HG02678 (cell line): ENCODE results near the gene NOS1AP.
"Not testable (repeated sequence)": the region's sequence is repeated elsewhere in the genome, so short reads cannot be mapped to it uniquely, and the experiment has no call there.

Experiments
- ATAC-seq: cut with Tn5 transposase; IDR thresholded peaks from one replicate; pipeline ENCODE4 v1.9.1; 2021; ENCODE audit warnings: mild to moderate bottlenecking, moderate library complexity; ENCODE audit not compliant: unreplicated experiment

NOS1AP gene

GRCh38 chr1:162069334-162070093 lies at the start of gene NOS1AP:
Gene NOS1AP, plus strand, starts transcription at chr1:162069691. Its CDS starts 487 bp downstream, at chr1:162070178.
- peak; percentile 99 for ATAC-seq

- ATAC-seq = no peak
Measured at GRCh38 chr1:162020150-162020549, 49.3 kb upstream of the NOS1AP start.

- ATAC-seq = no peak
Measured at GRCh38 chr1:162021124-162021523, 48.4 kb upstream of the NOS1AP start.

GRCh38 chr1:162022626-162023025 lies 46.9 kb upstream of the NOS1AP start:
- no peak for ATAC-seq

- no peak for ATAC-seq
Measured at GRCh38 chr1:162023181-162023546, 46.3 kb upstream of the NOS1AP start.

- peak; percentile 61 for ATAC-seq
Measured at GRCh38 chr1:162023547-162024501, 45.7 kb upstream of the NOS1AP start, which contains the start of gene OLFML2B. Gene OLFML2B, minus strand, starts transcription at chr1:162023869. Its CDS starts 439 bp downstream, at chr1:162023430.

- ATAC-seq = no peak
Measured at GRCh38 chr1:162025541-162025940, 44.0 kb upstream of the NOS1AP start.

- no peak for ATAC-seq
Measured at GRCh38 chr1:162026881-162027280, 42.6 kb upstream of the NOS1AP start.

GRCh38 chr1:162028726-162029125 lies 40.8 kb upstream of the NOS1AP start:
- peak; percentile 60 for ATAC-seq

GRCh38 chr1:162029157-162029556 lies 40.3 kb upstream of the NOS1AP start:
- no peak for ATAC-seq

GRCh38 chr1:162030759-162031280 lies 38.7 kb upstream of the NOS1AP start:
- ATAC-seq = no peak

GRCh38 chr1:162033428-162033827 lies 36.1 kb upstream of the NOS1AP start:
- ATAC-seq = no peak

- ATAC-seq = no peak
Measured at GRCh38 chr1:162035241-162035640, 34.2 kb upstream of the NOS1AP start.

- ATAC-seq = no peak
Measured at GRCh38 chr1:162036163-162036562, 33.3 kb upstream of the NOS1AP start.

GRCh38 chr1:162038624-162039023 lies 30.9 kb upstream of the NOS1AP start:
- no peak for ATAC-seq

- no peak for ATAC-seq
Measured at GRCh38 chr1:162040001-162040400, 29.5 kb upstream of the NOS1AP start.

- no peak for ATAC-seq
Measured at GRCh38 chr1:162040657-162041056, 28.8 kb upstream of the NOS1AP start.

- ATAC-seq = no peak
Measured at GRCh38 chr1:162042361-162042760, 27.1 kb upstream of the NOS1AP start.

GRCh38 chr1:162046921-162047320 lies 22.6 kb upstream of the NOS1AP start:
- ATAC-seq = no peak

GRCh38 chr1:162053949-162054348 lies 15.5 kb upstream of the NOS1AP start:
- ATAC-seq = not testable (repeated sequence)

- no peak for ATAC-seq
Measured at GRCh38 chr1:162055062-162055461, 14.4 kb upstream of the NOS1AP start.
